GM12874 (cell line): ENCODE measurements around the gene HSPH1.

Experiments used
- CTCF ChIP-seq: IDR thresholded peaks from 2 replicates; pipeline ENCODE4 v1.5.1; 2011; ENCODE audit warnings: low read depth, mild to moderate bottlenecking, control low read depth, low read length, moderate library complexity; ENCODE audit not compliant: insufficient read depth

HSPH1 gene

GRCh38 chr13:31192306-31192705, 30.6 kb upstream of the HSPH1 start:
- no peak for TF ChIP-seq CTCF

GRCh38 chr13:31191748-31192147, 30.0 kb upstream of the HSPH1 start:
- TF ChIP-seq CTCF: no peak

DNA sequence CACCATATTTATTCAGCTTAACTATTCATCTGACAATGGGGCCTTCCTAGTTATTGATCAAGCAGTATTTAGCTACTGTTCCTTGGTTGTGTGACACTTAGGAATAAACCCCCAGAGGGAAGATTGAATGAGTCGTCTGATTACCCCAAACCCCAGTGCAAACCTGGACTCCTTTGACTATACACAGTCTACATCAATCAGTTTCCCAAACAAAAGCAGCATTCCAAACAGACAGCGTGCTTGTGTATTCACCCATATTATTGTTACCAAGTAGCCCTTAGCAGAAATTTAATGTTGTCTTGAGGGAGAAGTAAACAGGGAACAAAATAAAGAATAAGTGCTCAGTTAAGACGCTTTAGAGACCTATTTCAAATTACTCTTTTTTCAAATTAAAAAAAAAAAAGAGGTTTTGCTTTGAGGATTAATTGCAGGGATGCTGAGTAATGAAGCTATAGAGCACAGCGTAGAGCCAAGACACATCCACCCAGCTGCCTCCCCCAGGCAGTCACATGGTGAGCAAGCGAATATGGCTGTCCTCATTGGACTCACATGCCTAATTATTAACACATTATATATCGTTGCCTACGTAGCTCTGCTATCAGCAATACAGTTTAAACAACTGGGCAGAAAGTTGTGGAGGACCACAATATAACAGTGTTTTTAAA, 23.4 kb upstream of the HSPH1 start:
- TF ChIP-seq CTCF: no peak

- TF ChIP-seq CTCF: no peak
Observed at GRCh38 chr13:31184451-31184850, 22.7 kb upstream of the HSPH1 start.

DNA sequence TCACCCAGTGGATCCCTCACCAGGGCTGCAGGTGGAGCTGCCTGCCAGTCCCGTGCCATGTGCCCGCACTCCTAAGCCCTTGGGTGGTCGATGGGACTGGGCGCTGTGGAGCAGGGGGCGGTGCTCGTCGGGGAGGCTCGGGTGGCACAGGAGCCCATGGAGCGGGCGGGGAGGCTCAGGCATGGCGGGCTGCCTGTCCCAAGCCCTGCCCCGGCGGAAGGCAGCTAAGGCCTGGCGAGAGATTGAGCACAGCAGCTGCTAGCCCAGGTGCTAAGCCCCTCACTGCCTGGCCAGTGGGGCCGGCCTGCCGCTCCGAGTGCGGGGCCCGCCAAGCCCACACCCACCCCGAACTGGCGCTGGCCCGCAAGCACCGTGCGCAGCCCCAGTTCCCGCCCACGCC, 21.3 kb upstream of the HSPH1 start:
- no peak for TF ChIP-seq CTCF

DNA sequence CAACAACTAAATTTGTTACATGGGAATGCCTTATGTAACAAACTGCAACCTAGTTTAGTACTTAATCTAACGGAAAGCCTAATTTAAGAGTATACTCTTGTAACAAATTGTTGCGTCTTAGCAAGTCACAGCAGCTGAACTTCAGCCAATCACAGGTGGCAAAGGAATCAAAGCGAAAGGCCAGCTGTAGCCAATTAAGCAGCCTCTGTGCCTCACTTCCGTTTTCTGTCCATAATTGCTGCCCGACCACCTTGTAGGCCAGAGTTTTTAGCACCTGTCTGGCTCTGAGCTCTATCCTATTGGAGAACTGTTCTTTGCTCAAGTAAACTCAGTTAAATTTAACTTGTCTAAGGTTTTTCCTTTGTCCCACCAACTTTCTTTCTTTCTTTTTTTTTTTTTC, 18.1 kb upstream of the HSPH1 start:
- no peak for TF ChIP-seq CTCF

- no peak for TF ChIP-seq CTCF
Observed at GRCh38 chr13:31179241-31179640, 17.5 kb upstream of the HSPH1 start.
